ENCODE results near the gene CHST3.
"Not testable (repeated sequence)": the region's sequence is repeated elsewhere in the genome, so short reads cannot be mapped to it uniquely, and the experiment has no call there.

Gene CHST3

DNA sequence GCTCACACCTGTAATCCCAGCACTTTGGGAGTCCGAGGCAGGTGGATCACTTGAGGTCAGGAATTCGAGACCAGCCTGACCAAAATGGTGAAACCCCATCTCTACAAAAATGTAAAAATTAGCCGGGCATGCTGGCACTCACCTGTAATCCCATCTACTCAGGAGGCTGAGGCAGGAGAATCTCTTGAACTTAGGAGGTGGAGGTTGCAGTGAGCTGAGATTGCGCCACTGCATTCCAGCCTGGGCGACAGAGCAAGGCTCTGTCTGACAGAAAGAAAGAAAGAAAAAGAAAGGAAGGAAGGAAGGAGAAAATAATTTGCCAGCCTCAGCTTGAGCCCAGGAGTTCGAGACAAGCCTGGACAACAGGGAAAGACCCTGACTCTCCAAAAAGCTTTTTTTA lies 24.7 kb downstream of the CHST3 start:
- DNase-seq (ENCODE audit: low read depth): not testable (repeated sequence)

DNA sequence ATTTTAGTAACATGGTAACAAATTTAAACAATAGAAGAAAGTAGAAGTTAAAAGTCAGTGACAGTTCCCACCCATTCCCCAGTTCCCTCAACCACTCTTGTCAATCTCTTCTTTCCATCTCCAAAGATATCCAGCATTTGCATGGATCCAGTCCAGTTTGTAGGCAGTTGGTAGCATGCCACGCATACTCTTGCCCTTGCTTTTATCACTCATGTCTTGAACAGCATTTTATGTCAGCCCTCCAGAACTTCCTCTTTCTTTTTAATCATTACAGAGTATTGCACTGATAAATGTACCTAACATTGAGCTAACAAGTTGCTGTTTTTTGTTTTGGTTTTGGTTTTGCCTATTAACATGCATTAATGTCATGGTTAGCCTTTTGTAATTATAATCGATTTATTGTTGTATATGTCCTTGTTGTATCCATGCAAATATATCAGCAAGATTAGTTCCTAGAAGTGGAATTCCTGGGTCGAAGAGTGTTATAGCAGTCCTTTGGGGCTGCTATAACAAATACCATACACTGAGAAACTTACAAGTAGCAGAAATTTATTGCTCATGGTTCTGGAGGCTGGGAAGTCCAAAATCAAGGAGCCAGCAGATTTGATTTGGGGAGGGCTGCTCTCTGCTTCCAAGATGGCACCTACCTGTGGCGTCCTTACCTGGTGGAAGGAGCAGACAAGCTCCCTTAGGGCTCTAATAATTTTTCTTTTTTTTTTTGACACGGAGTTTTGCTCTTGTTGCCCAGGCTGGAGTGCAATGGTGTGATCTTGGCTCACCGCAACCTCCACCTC lies 25.7 kb downstream of the CHST3 start:
- DNase-seq (ENCODE audit: low read depth): no peak

DNA sequence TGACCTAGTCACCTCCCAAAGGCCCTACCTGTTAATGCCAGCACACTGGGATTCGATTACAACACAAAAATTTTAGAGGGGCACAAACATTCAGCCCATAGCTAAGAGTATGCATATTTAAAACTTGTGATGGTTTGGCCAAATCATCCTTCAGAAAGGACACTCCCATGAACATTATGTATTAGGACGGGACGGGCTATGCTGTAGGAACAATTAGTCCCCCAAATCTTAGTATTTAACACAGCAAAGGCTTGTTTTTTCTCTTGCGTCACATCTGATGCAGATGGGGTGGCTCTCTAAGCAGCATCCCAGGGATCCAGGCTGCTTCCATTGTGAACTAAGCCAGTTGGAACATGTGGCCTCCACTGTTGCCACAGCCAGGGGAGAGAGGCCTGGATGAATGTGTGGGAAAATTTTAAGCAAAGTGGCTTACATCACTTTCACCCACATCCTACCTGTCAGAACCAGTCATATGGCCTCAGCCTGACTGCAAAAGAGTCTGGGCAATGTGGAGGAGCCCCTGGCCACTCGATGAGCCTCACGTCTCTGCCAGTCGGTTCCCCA lies 26.6 kb downstream of the CHST3 start:
- DNase-seq (ENCODE audit: low read depth): no peak

DNA sequence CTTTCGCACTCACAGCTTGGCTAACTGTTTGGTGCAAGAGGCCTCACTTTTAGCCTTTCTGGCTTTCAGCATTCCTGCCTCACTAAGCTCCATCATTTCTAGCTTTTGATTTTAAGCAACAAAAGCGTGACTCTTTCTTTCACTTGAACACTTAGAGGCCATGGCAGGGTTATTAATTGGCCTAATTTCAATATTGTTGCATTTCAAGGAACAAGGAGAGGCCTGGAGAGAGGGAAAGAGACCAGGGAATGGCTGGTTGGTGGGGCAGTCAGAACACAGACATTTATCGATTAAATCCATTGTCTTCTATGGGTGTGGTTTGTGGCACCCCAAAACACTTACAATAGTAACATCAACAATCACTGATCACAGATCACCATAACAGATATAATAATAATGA lies 31.3 kb downstream of the CHST3 start:
- DNase-seq (ENCODE audit: low read depth): no peak

DNA sequence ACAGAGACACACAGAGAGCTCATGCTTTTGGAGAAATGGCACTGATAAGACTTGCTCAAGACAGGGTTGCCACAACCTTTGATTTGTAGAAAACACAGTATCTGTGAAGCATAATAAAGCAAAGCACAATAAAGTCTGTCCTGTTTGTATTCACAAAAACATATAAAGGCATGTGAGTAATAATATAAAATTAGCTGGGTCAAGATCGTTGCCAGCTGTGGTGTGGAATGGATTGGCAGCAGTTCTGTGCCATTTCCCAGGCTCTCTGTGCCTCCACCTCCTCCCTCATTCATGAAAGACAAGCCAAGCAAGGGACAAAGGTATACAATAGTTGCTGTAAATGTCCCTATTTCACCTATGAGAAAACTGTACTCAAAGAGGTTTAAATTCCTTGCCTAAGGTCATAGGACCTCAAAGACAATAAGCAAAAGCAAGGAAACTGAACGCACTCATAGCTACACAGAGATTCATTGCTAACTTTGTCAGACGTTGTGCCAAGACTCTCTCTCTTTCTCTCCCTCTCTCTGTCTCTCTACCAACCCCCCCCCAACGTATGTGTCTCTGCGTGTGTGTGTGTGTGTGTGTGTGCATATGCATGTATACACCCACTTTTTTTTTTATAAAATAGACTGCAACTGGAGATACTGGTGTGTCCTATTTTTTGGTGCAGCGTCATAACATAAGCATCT lies 31.8 kb downstream of the CHST3 start:
- DNase-seq (ENCODE audit: low read depth): peak; percentile 15

DNA sequence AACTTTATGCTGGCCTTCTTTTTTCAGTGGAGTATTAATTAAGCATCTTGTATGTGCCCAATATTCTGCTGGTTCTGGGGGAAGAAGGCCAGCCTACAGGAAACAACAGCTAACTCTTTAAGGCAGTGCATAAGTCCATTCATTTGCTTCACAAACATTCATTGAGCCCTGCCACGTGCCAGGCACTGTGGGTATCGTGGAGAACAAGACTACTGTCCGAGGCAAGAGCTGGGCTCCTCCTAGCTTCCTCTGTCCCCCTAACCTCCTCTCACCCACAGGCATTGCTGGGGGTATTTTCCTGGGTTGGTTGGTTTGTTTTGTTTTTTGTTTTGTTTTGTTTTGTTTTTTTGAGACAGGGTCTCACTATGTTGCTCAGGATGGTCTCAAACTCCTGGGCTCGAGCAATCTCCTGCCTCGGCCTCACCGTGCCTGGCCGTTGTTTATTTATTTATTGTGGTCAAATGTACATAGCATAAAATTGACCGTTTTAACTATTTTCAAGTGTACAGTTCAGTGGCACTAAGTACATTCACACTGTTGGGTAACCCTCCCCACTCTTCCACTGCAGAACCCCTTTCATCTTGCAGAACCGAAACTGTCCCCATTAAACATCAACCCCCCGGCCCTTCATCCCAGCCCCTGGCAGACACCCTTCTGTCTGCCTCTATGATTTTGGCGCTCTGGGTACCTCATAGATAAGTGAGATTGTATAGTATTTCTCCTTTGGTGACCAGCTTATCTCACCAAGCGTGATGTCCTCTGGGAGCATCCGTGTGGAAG lies 32.6 kb downstream of the CHST3 start:
- no peak for DNase-seq (ENCODE audit: low read depth)

DNA sequence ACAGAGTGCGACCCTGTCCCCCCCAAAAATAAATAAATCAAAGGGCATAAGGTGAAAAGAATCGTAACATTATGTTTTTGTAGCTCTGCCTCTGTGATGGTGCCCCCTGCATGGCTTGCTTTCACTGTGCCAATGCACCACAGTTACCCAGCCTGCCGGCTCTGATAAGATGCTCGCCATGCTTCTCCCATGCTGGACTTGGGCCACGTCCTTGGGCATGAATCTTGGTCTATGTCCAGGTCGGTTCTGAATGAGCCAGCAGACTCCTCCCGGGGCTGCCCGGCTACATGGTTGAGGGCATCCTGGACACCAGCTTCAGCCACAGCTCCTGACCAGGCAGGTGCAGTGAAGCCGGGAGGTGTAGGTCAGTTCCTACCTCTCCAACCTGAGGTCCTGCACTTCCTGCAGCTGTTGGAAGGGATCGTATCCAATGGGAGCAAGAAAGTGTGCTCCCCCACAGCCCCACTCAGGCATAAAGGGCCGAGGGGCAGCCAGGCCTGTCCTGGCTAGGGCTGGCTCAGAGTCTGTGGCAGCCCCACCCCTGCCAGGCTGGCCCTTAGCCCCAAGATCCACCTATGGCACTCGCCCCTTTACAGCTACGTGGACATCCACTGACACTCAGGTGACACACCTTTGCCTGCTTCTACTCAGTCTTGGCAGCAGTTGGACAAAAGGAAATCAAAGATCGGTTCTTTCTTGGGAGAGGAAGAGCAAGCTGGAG lies 34.1 kb downstream of the CHST3 start:
- no peak for DNase-seq (ENCODE audit: low read depth)

DNA sequence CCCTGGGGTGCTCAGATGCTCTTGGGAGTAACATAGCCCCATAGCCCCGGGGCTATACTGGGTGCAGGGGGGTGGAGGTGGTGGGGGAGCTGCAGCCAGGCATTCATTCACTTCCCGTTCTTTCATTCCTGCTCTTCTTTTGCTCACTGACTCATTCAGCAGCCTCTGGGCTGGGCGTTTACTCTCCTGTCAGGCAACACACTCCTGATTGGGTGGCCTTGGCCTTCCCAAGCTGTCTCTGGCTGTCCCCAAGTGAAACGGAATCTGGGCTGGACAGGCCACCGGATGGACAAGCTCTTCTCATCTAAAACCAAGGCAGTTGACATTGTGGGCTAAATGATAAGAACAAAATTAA lies 34.6 kb downstream of the CHST3 start:
- peak; percentile 40 for DNase-seq (ENCODE audit: low read depth)

DNA sequence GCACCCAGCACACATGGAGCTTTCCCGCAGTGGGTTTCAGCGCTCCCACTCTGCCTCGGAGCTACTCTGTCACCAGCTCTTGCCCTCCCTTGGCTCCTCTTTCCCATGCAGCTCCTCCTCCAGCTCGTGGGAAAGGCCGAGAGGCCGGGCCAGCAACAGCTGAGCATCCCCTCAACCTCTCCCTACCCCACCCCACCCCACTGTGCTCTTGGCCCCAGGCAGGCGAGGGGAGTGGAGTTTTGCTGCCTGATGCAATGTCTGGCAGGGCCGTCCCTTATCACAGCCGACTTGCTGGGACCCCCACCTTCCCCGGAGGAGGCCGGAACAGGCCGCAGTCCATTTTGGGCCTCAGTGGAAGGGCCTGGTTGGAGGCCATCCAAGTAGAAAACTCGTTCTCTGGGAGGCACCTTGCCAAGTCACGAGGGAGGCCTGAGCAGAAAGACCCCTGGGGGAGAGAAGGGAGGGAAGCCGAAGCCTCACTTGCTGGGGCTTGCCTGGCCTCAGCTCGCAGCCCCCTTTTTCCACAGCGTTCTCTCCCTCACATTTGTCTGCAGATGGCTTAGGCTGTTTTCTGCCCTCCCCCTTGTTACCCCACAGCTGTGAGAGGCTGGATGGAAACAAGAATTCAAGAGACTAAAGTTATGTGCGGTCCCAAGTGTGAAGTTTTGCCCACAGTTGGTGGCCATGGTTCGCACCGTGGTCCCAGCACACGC lies 35.3 kb downstream of the CHST3 start:
- DNase-seq (ENCODE audit: low read depth): peak; percentile 45

DNA sequence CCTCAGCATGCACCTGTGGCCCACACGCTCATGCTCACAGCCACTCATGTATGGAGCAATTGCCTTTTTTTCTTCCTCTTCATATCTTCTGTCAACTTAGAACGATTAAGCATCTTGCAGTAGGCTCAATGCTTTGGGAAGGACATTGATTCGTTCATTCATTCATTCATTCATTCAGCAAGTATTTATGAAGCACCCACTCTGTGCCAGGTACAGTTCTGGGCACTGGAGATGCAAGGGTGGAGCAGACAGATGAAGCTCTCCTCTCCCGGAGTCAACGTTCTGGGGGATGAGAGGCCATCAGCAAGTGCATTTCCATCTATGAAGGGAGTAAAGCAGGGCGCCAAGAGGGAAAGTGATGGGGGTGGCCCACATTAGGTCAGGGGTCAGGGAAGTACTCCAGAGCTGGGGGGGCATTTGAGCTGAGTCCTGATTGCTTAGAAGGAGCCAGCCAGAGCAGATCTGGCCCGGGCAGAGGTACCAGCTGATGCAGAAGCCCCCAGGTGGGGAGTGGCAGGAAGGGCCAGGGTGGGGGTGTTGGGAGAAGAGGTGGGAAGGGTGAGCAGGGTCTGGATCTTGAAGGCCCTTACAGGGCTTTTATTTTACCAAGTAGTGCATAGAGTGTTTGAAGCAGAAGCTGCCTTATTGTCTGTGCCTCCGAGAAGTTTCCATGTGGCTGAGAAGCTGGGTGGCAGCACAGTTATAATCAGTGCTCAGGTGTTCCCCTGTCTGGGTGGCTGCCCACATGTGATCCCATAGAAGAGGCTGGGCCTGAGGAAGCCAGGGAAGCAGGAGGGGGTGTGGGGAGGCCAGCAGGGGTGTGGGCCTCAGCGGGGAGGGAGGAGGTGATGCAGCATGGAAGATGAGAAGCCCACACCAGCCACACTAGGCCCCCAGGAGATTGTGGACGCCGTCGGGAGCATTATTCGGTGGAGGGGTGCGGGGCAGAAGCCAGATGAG lies 36.2 kb downstream of the CHST3 start:
- DNase-seq (ENCODE audit: low read depth): no peak

DNA sequence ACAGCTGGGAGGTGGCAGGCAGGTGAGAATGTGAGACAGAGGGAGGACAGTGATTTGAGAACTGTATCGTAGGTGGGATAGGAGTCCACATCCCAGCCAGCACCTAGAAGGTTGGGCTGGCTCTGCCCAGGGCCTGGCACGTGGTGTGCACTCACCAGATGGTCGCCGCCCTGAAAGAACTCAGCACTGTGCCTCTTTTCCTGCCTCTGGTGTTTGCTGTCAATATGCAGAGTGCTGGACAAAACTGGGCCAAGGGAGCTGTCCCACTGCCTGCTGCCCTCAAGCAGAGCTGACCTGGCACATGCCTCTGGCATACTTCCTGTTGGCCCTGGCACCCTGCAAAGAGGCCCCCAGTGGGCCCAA lies 36.8 kb downstream of the CHST3 start:
- DNase-seq (ENCODE audit: low read depth): no peak

DNA sequence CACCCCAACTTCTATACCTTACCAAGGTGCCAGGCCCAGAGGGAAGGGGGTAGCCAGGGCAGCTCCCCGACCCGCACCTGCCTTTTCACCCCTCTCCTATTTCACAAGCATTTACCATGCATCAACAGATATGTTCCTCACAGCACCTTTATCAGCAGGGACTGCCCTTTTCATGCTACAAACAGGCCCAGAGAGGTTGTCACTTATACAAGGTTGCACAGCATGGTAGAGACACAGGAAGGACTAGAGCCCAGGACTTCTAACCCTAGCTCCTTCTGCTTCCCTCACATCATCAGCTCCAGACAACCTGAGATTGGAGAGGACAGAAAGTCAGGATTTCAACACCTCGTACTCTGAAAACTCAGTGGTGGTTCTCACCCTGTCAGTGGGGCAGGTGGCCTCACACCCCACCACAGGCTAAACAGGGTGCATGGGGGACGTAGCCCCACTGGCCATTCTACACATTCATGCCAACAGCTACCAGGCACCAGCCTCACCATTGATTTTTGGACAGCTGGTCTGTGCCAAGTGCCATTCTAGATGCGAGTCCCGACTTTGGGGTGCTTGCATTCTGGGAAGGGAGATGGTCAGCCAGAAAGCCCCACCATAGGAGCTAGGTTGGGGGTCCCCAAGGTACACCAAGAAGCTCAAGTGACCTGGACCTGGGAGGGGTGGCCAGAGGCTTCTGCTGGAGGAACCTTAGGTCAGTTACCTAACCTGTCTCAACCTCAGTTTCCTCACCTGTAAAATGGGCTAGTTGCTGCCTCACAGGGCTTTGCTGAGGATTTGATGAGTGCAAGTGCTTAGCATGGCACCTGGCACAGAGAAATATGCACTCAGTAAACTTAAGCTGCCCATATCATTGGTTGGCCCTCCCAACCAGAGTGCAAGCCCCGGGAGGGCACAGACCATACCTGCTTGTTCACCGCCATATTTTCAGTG lies 38.4 kb downstream of the CHST3 start:
- no peak for DNase-seq (ENCODE audit: low read depth)

DNA sequence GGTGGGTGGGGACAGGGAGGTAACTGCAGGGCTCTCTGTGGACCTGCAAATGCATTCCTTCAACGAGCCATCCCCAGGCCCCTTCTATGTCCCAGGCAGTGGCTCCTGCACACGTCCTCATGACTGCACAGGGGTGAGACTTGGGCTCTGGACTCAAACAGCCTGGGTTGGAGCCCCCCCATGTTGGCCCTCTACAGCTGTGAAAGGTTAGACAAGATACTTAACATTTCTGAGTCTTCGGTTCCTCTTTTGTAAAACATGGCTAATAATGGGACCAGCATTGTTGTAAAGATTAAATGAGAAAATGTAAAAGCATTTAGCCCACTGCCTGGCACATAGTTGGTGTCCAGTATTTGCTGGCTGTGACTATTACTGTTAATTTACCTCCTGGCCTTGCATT lies 41.8 kb downstream of the CHST3 start:
- DNase-seq (ENCODE audit: low read depth): no peak

DNA sequence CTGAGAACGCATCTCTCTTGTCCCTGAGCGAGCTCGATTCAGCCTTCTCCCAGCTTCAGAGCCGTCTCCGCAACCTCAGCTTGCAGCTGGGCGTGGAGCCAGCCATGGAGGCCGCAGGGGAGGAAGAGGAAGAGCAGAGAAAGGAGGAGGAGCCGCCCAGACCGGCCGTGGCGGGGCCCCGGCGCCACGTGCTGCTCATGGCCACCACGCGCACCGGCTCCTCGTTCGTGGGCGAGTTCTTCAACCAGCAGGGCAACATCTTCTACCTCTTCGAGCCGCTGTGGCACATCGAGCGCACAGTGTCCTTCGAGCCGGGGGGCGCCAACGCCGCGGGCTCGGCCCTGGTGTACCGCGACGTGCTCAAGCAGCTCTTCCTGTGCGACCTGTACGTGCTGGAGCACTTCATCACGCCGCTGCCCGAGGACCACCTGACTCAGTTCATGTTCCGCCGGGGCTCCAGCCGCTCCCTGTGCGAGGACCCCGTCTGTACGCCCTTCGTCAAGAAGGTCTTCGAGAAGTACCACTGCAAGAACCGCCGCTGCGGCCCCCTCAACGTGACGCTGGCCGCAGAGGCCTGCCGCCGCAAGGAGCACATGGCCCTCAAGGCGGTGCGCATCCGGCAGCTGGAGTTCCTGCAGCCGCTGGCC lies 43.2 kb downstream of the CHST3 start:
- DNase-seq (ENCODE audit: low read depth): no peak

DNA sequence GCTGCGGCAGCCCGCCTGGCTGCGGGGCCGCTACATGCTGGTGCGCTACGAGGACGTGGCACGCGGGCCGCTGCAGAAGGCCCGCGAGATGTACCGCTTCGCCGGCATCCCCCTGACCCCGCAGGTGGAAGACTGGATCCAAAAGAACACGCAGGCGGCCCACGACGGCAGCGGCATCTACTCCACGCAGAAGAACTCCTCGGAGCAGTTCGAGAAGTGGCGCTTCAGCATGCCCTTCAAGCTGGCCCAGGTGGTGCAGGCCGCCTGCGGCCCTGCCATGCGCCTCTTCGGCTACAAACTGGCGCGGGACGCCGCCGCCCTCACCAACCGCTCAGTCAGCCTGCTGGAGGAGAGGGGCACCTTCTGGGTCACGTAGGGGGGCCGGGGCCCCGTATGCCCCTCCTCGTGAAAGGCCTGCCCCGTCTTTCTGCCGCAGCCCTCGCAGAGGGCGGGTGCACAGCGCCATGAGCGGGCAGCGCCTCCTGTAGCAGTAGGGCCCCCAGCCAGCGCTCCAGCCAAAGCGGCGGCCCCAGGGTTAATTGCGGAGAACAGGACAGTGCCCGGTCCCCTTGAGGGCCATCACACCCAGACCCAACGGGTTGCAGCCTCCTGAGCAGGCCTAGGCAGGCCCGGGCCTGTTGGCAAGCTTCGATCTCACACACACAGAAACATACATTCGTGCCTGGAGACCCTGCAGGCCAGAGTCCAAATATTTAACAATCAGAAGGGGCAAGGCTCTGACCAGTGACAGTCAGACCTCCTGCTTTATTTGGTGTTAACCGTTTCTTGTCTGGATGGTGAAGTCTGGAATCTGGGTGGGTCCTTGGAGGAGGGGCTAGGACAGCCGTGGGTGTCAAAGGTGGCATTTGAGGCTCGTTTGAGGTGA lies 44.1 kb downstream of the CHST3 start:
- DNase-seq (ENCODE audit: low read depth): no peak

DNA sequence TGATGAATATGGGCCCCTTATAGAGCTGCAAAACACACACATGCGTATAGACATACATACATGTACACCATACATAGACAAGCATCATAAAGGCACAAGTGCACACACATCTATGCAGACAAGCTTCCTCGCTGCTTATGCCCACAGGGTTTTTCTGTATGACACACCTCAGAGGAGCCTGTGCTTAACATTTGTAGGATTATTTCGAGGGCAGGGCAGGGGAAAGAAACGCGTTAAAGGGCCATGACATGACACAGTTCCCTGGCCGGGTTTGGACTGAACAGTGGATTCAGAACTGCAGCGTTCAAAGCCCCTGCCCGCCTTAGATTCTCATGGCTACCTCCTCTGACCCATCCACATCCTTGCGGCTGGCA lies 44.8 kb downstream of the CHST3 start:
- no peak for DNase-seq (ENCODE audit: low read depth)

DNA sequence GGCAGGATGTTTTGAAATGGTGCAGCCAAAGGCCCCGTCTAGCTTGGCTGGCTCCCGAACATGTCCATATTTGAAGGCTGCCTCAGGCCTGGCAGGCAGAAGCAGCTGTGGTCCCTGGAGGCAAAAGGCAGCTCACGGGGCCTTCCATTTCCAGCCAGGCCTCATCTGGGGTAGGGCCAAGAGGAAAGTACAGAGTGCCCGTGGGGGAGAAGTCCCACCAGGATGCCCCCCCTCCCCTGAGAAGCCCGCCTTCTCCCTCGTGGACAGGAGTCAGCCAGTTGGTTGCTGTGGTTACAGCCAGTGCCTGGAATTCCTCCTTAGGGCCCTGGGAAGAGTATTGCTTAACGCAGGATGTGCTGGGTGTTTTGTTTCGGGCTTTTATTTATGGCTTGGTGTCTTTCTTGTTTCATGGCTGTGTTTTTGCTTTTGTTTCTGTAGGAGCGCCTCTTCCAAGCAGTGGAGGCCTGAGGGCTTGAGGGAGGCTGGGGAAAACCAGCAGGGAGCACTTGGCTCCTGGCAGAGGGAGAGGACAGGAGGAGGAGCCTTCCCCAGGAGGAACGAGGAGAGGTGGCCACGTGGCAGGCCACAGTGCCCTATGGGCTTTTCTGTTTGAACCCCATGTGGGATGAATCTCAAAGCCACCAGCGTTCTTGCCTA lies 45.4 kb downstream of the CHST3 start:
- DNase-seq (ENCODE audit: low read depth): peak; percentile 100
